Fibroblast of upper back skin (primary cell): ENCODE measurements around the gene KRTAP19-8.

ENCODE experiments used
- DNase-seq: peaks from one replicate; pipeline ENCODE4 v3.0.0-alpha.2; 2013

The KRTAP19-8 gene

GRCh38 chr21:31038376-31038775 lies at the start of gene KRTAP19-8:
TSS of gene KRTAP19-8 (minus strand) at chr21:31038476. CDS start at chr21:31038443, 33 bp downstream.
- no peak for DNase-seq

GRCh38 chr21:31087639-31088473 lies 49.6 kb upstream of the KRTAP19-8 start:
- DNase-seq, result no peak

GRCh38 chr21:31084689-31085088 lies 46.4 kb upstream of the KRTAP19-8 start:
- no peak for DNase-seq

GRCh38 chr21:31078796-31079195 lies 40.5 kb upstream of the KRTAP19-8 start:
- peak; percentile 18 for DNase-seq

- DNase-seq, result no peak
Observed at GRCh38 chr21:31078216-31078615, 39.9 kb upstream of the KRTAP19-8 start.

GRCh38 chr21:31075848-31076247 lies 37.6 kb upstream of the KRTAP19-8 start:
- DNase-seq, result no peak

GRCh38 chr21:31072533-31072932 lies 34.3 kb upstream of the KRTAP19-8 start:
- DNase-seq, result no peak

GRCh38 chr21:31064803-31065202 lies 26.5 kb upstream of the KRTAP19-8 start:
- no peak for DNase-seq

- no peak for DNase-seq
Observed at GRCh38 chr21:31052489-31053142, 14.3 kb upstream of the KRTAP19-8 start.

- DNase-seq, result no peak
Observed at GRCh38 chr21:31050577-31051157, 12.4 kb upstream of the KRTAP19-8 start.

GRCh38 chr21:31045841-31046240 lies 7.6 kb upstream of the KRTAP19-8 start:
- no peak for DNase-seq

GRCh38 chr21:31043471-31043870 lies 5.2 kb upstream of the KRTAP19-8 start:
- no peak for DNase-seq

- DNase-seq, result no peak
Observed at GRCh38 chr21:31042080-31042464, 3.8 kb upstream of the KRTAP19-8 start.

GRCh38 chr21:31041295-31042079 lies 3.2 kb upstream of the KRTAP19-8 start:
- no peak for DNase-seq

- no peak for DNase-seq
Observed at GRCh38 chr21:31034378-31034777, 3.9 kb downstream of the KRTAP19-8 start.

GRCh38 chr21:31030367-31031106 lies 7.7 kb downstream of the KRTAP19-8 start:
- DNase-seq, result no peak

- no peak for DNase-seq
Observed at GRCh38 chr21:31023680-31024079, 14.6 kb downstream of the KRTAP19-8 start.

GRCh38 chr21:31022306-31022705 lies 16.0 kb downstream of the KRTAP19-8 start:
- no peak for DNase-seq

GRCh38 chr21:31018232-31018631 lies 20.0 kb downstream of the KRTAP19-8 start:
- DNase-seq, result no peak

- DNase-seq, result no peak
Observed at GRCh38 chr21:31014891-31015290, 23.4 kb downstream of the KRTAP19-8 start.

GRCh38 chr21:31012133-31013089 lies 25.9 kb downstream of the KRTAP19-8 start:
- no peak for DNase-seq
